HG03060 (cell line): ENCODE data around the gene FOSB.

Experiments
- ATAC-seq: cut with Tn5 transposase; IDR thresholded peaks from one replicate; pipeline ENCODE4 v1.9.1; 2021; ENCODE audit warnings: low read depth, moderate number of reproducible peaks; ENCODE audit not compliant: unreplicated experiment

The FOSB gene

DNA sequence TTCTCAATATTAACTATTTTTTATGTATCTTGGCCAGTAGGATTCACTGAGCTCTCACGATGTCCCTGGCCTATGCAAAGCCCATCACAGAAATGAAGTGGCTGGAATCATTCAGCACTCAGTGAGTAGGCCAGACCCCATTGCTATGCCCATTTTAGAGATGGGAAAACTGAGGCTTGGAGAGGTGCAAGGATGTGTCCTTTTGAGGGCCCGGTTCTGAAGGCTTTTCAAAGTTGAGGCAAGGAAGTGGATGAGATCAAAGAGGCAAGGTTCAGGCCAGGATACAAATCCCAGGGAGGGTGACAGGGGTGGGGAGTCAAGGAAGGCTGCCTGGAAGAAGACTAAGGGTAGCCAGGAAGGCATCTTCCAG, 25.4 kb upstream of the FOSB start:
- ATAC-seq, result no peak

DNA sequence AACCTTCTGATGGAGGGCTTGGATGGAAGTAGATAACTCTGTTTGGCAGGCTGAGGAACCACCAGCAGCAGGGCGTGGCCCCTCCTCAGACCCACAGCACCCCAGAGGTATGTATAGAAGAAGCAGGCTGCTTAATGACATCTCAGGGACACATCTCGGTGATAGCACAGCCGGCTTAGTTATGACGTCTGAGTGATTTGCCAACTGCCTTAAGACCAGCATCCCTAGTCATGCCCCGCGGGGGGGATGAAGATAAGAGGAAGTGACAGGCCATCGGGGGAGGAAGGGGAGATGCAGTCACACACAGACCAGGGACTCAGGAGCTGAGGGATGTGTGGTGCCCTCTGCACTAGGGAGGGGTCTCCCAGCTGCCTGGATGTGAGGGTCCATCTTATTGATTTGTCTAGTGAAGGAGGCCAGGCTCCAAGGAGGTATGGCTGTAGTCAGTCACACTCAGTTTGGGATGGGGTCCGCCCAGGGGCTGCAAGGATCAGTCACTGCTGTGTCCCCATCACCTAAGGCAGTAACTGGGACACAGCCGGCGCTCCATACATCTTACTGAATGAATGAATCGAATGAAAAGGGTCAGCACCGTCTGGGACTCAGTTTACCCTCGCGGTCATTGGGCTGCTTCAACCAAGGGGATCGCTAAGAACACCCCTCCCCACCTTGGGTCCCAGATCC, 24.9 kb upstream of the FOSB start:
- no peak for ATAC-seq

- no peak for ATAC-seq
Observed at GRCh38 chr19:45443462-45444317, 24.1 kb upstream of the FOSB start.

GRCh38 chr19:45444318-45445041, 23.3 kb upstream of the FOSB start:
- ATAC-seq, result no peak

DNA sequence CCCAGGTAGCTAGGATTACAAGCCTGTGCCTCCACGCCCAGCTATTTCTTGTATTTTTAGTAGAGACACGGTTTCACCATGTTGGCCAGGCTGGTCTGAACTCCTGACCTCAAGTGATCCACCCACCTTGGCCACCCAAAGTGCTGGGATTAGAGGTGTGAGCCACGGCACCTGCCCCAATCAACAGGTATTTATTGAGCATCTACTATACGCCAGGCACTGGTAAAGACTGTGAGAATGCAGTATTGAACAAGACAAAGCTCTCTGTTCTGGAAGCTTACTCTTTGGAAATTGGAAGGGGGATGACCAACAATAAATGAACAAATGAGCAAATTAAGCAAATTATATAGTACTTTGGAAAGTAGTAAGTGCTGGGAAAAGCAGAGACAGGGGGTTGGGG, 22.7 kb upstream of the FOSB start:
- ATAC-seq, result no peak

DNA sequence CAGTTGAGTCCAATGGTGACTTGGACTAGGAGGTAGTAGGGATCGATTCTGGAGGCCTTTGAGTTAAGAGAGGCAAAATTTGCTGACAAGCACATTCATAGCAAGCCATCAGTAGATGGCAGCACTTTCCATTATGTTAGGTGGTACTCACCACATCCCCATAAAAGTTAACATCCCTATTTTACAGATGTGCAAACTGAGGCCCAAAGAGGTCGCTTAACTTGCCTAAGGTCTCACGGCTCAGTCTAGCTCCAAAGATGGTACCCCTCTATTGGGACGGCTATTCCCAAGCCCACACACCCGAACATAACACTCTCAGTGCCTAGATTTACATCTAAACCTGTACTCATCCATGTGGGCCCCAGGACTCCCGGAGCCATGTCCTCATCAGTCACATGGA, 21.5 kb upstream of the FOSB start:
- ATAC-seq, result no peak

DNA sequence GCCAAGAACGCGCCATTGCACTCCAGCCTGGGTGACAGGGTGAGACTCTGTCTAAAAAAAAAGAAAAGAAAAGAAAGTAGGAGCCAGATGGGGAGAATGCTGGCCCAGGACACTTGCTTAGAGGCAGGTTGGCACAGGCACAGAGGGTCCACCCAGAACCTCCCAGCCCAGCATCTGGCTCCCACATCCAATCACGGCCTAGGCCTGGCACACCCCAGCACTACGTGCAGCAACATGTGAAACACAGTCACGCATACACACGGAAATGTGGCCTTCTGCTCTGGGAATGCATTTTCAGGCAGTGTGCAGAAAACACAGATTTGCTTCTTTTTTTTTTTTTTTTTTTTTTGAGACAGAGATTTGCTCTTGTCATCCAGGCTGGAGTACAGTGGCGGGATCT, 20.9 kb upstream of the FOSB start:
- no peak for ATAC-seq

- no peak for ATAC-seq
Observed at GRCh38 chr19:45448425-45448756, 19.4 kb upstream of the FOSB start.

GRCh38 chr19:45448887-45449299, 18.9 kb upstream of the FOSB start:
- ATAC-seq, result no peak

GRCh38 chr19:45450012-45450333, 17.8 kb upstream of the FOSB start:
- ATAC-seq, result no peak

DNA sequence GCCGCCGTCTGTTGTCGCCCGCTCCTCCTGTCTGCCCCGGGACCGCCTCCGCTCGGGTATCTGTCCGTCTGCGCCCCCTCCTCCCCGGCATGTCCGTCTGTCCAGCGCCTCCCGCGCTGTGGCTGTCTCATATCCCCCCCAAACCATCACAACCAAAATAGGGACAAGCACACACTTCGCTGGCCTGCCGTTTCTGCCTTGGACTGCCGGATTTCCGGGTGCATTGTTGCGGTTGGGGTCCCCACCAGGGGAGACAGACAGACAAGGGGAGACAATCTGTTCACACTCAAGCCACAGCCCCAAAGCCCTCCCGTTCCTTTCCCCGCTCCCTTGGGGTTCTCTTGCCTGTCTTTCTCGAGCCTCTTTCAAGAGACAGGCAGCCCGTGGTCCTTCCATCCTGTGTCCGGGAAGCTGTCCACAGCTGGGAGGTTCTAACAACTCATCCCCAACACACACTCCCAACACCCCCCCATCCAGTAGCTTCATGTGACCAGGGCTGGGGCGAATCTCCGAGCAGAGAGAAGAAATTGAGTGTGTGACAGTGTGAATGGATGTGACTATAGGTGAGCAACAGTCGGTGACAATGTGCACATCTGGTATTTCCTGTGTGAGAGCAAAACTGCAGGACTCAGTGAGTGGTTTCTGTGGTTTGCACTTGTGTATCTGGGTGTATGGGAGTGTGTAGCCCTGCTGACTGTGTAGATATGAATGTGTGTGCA, 16.5 kb upstream of the FOSB start:
- no peak for ATAC-seq

- ATAC-seq, result no peak
Observed at GRCh38 chr19:45451850-45452387, 15.9 kb upstream of the FOSB start.

DNA sequence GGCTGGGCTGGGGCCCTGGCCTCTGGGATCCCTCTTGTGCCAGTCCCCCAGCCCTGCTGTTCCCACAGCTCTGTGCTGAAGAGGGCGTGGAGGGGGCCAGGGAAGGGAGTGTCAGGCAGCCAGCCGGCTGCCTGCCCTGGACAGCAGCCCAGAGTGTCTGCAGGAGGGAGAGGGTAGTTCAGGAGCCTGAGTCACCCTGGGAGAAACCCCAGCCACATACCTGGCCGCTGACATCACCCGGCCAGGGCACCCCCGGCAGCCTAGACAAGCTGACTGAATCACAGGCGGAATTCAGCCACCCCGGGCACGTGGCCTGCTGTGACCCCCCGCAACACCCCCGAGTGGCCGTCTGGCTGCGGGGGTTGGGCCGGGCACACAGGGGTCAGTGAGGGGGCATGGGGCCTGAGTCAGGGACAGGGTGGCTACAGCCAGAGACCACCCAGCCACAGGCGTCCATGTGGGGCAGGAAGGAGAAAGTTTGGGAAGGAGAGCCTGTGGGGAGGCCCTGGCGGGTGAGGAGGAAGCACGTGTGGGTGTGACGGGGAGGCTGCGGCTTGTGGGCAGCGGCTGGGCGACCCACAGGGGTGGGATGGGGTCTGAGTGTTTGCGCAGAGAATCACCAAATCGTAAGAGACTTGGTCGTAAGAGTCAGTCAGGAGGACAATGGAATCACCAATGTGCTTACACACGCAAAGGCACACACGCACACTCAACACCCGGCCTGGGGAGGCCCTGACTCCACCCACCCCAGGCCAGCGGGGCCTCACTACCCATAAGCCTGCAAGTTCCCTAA, 11.9 kb upstream of the FOSB start:
- ATAC-seq, result no peak

GRCh38 chr19:45456500-45456815, 11.3 kb upstream of the FOSB start:
- ATAC-seq, result no peak

- no peak for ATAC-seq
Observed at GRCh38 chr19:45457776-45458175, 10.0 kb upstream of the FOSB start.

DNA sequence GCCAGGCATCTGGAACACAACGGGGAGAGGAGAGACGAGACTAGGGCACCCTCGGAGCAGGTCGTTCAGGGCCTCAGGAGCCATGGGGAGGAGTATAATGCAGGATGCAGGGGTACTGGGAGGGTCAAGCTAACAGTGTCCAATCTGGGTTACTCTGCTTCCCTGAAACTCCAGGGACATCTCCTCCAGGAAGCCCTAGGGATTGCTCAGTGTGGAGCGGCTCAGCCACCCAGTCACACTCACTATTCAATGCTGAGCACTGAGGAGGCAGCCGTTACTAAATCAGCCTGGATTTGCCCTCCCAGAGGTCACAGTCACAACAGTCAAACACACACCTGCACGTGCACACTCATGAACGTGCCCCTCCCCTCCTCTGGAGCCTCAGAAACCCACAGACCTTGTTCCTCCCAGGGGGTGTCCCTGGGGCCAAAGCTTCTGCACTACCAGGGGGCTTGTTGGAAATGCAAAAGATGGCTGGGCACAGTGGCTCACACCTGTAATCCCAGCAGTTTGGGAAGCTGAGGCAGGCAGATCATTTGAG, 6.9 kb upstream of the FOSB start:
- ATAC-seq, result no peak

- no peak for ATAC-seq
Observed at GRCh38 chr19:45462174-45462573, 5.6 kb upstream of the FOSB start.

- ATAC-seq, result no peak
Observed at GRCh38 chr19:45463241-45463640, 4.6 kb upstream of the FOSB start.

DNA sequence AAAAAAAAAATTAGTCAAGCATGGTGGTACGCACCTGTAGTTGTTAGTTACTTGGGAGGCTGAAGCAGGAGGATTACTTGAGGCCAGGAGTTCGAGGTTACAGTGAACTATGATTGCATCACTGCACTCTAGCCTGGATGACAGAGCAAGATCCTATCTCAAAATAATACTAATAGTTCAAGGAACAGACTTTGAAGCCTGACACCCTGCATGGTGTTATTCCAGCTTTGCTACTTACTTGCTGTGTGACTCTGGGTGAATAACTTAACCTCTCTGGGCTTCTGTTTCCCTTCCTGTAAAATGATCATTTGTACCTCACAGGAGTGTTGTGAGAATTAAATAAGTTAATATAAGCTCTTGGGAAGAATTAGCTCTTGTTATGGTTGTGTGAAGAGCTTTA, 3.5 kb upstream of the FOSB start:
- no peak for ATAC-seq

DNA sequence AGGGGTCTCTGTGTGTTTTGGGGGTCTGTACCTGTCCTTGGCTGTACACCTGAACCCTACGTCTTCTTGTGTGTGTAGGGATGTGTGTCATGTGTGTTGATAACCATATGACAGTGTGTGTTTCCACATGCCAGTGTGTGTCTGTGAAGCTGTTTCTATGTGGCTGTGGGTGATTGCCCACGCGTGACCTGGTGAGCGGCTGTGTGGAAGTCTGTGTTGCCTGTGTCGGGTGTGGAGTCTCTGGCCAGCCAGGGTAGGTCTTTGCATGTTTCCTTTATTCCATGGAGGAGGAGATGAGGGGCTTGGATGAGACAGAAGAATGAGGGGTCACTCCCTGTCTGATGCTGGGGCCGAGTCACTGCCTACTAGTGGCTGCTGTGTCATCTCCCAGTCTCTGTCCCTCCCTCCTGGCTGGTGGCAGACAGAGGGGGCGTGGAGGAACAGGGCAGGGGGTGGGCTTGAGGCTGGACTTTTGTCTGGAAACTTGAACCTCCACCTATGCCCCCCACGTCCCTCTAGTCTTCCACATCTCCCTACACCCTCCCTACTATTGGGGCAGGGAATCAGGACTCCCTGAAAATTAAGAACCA, 2.8 kb upstream of the FOSB start:
- ATAC-seq, result no peak
